Neutrophil (primary cell): ENCODE measurements around the gene GUCY1A1.

Experiments
- H3K27ac ChIP-seq: fragments of 200-600 bp; sonication (generic); 2 replicates; pipeline ENCODE4 v1.5.1; 2016; ENCODE audit warnings: mild to moderate bottlenecking, moderate library complexity
- H3K27me3 ChIP-seq: fragments of 200-600 bp; sonication (generic); 2 replicates; pipeline ENCODE4 v1.6.0; 2016; ENCODE audit warnings: mild to moderate bottlenecking
- H3K36me3 ChIP-seq: fragments of 200-600 bp; sonication (generic); 2 replicates; pipeline ENCODE4 v1.5.1; 2017
- H3K4me1 ChIP-seq, 2 experiments: fragments of 200-600 bp in 1 of 2; sonication (generic) in 1 of 2; 1 replicate in 1 of 2; 2 replicates in 1 of 2; pipeline versions ENCODE4 v1.5.1 to v1.6.1; 2013 to 2016; ENCODE audit warnings: low read depth in 1 of 2, low read length in 1 of 2, mild to moderate bottlenecking in 1 of 2, moderate library complexity in 1 of 2; ENCODE audit not compliant: control insufficient read depth in 1 of 2, insufficient read depth in 1 of 2
- H3K4me3 ChIP-seq, 2 experiments: fragments of 200-600 bp in 1 of 2; sonication (generic) in 1 of 2; 1 replicate in 1 of 2; 2 replicates in 1 of 2; pipeline ENCODE4 v1.5.1; 2013 to 2016; ENCODE audit warnings: low read depth in 1 of 2, low read length in 1 of 2, mild to moderate bottlenecking in 1 of 2, moderate library complexity in 1 of 2
- H3K9me3 ChIP-seq: fragments of 200-600 bp; sonication (generic); 2 replicates; pipeline ENCODE4 v1.5.1; 2016
- TF ChIP-seq, protein P1 (sequence below): fragments of 200-600 bp; sonication (generic); IDR thresholded peaks from 2 replicates; pipeline ENCODE4 v1.5.1; 2016; ENCODE audit warnings: antibody characterized with exemption

Gene GUCY1A1

DNA sequence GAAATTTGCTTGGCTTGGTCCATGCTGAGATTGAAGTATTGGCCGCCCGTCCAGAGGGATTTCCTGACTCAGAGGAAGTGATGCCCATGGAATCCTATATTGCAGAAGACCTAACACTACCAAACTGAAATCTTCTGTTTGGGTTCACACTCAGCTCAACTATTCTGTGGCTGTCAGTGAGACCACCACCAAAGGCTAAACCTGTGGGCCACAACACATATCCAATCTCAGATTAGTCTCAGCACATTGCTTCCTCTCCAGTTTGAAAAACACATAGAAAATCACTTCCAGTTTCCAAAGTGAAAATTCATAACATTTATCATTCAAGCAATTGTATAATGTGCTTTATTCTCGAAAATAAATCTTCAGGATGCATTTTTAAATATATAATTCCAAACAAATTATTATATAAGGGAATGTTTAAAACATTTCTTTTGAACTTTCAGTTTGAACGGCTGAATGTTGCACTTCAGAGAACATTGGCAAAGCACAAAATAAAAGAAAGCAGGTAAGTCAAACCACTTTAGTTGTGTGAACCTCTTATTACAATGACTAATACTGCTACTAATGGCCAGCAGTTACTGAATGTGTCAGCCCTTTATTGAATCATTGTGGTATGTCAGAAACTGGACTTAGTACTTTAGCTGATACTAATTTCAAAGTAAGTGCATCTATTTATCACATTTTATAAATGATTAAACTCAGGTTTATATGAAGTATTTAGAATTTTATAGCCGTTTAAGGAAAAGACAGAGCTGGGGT lies 37.0 kb downstream of the GUCY1A1 start:
- TF ChIP-seq, protein P1, sequence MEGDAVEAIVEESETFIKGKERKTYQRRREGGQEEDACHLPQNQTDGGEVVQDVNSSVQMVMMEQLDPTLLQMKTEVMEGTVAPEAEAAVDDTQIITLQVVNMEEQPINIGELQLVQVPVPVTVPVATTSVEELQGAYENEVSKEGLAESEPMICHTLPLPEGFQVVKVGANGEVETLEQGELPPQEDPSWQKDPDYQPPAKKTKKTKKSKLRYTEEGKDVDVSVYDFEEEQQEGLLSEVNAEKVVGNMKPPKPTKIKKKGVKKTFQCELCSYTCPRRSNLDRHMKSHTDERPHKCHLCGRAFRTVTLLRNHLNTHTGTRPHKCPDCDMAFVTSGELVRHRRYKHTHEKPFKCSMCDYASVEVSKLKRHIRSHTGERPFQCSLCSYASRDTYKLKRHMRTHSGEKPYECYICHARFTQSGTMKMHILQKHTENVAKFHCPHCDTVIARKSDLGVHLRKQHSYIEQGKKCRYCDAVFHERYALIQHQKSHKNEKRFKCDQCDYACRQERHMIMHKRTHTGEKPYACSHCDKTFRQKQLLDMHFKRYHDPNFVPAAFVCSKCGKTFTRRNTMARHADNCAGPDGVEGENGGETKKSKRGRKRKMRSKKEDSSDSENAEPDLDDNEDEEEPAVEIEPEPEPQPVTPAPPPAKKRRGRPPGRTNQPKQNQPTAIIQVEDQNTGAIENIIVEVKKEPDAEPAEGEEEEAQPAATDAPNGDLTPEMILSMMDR: no peak
- Histone ChIP-seq H3K4me3 (no peak overlapping the region), H3K27me3 (no peaks in the 10 kb centered on the region), H3K36me3 (no peaks in the 10 kb centered on the region), H3K9me3 (no peaks in the 10 kb centered on the region), H3K27ac (no peak overlapping the region), H3K4me1 (no peaks in the 10 kb centered on the region)

DNA sequence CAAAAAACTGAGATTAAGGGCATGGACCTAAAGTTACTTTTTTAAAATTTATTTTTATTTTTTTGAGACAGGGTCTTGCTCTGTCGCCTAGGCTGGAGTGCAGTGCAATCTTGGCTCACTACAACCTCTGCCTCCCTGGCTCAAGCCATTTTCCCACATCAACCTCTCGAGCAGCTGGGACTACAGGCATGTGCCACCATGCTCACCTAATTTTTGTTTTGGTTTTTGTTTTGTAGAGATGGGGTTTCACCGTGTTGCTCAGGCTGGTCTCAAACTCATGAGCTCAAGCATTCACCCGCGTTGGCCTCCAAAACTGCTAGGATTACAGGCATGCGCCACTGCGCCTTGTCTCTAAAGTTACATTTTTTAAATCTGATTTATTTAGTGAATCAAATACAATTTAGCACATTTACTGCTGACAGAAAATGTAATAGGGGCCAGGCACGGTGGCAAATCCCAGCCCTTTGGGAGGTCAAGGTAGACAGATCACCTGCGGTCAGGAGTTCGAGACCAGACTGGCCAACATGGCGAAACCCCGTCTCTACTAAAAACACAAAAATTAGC lies 38.3 kb downstream of the GUCY1A1 start:
- TF ChIP-seq, protein P1: no peak
- H3K4me1 ChIP-seq: no peaks in the 10 kb centered on the region
- no peaks in the 10 kb centered on the region for H3K27me3 ChIP-seq
- no peaks in the 10 kb centered on the region for H3K36me3 ChIP-seq
- no peak overlapping the region for H3K27ac ChIP-seq
- no peak overlapping the region for H3K4me3 ChIP-seq
- H3K9me3 ChIP-seq: no peaks in the 10 kb centered on the region

DNA sequence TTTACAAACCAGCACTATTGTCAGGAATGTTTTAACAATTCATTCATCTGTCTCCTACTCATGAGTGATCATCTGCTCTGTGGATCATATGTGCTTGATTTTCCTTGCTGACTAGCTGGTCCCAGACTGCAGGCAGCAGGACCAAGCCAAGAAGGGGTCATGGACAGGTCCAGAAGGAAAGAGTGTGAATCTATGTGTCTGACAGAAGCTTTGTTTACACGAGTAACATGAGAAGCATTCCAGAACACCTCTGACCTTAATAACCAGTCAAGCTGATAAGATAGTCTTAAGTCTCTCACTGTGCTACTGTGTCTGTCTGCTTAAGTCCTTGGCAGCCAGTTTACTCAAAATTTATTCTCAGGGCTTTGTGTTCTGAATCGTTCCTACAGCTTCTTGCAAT lies 39.0 kb downstream of the GUCY1A1 start:
- Histone ChIP-seq H3K27ac (no peak overlapping the region), H3K27me3 (no peaks in the 10 kb centered on the region), H3K4me1 (no peaks in the 10 kb centered on the region), H3K9me3 (no peaks in the 10 kb centered on the region), H3K4me3 (no peak overlapping the region), H3K36me3 (no peaks in the 10 kb centered on the region)
- TF ChIP-seq, protein P1: no peak

DNA sequence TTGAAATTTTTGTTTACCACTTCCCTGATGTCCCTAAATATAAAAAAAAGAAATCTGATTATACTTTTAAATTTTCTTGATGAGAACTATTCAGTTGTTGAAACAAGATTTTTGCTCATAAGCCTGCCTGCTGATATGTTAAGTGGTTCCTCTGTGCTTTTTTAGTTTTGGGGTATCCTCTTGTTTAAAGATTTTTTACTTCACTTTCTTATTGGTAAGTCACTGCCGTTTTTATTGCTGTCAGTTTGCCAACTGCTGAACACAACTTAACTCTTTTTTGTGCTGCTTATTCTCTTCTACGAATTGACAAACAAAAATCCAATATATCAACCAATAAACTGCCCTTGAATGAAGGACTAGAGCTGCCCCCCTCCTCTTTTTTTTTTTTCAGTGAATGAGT lies 39.5 kb downstream of the GUCY1A1 start:
- no peaks in the 10 kb centered on the region for H3K4me1 ChIP-seq
- H3K9me3 ChIP-seq: no peaks in the 10 kb centered on the region
- H3K27me3 ChIP-seq: no peaks in the 10 kb centered on the region
- H3K36me3 ChIP-seq: no peaks in the 10 kb centered on the region
- H3K27ac ChIP-seq: no peak overlapping the region
- H3K4me3 ChIP-seq: no peak overlapping the region
- TF ChIP-seq, protein P1: no peak

DNA sequence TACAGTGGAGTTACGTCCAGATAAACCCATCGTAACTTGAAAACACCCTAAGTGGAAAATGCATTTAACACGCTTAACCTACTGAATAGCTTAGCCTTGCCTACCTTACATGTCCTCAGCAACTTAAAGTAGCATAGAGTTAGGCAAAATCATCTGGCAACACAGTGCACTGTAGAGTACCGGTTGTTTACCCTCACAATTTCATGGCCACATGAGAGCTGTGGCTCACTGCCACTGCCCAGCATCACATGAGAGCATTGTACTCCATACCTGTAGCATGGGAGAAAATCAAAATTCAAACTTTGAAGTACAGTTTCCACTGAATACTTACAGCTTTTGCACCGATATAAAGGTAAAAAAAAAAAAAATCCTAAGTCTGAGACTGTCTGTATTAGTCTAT lies 40.6 kb downstream of the GUCY1A1 start:
- Histone ChIP-seq H3K27ac (no peak overlapping the region), H3K36me3 (no peaks in the 10 kb centered on the region), H3K27me3 (no peaks in the 10 kb centered on the region), H3K4me1 (no peaks in the 10 kb centered on the region), H3K4me3 (no peak overlapping the region), H3K9me3 (no peaks in the 10 kb centered on the region)
- TF ChIP-seq, protein P1: no peak
